DMS79 (cell line): Measurements from ENCODE around the gene MT1M.
"Not testable (repeated sequence)": the region's sequence is repeated elsewhere in the genome, so short reads cannot be mapped to it uniquely, and the experiment has no call there.

Experiments used
- DNase-seq: peaks from one replicate; lab custom pipeline; 2025; lab: John Stamatoyannopoulos, UW

MT1M gene

DNA sequence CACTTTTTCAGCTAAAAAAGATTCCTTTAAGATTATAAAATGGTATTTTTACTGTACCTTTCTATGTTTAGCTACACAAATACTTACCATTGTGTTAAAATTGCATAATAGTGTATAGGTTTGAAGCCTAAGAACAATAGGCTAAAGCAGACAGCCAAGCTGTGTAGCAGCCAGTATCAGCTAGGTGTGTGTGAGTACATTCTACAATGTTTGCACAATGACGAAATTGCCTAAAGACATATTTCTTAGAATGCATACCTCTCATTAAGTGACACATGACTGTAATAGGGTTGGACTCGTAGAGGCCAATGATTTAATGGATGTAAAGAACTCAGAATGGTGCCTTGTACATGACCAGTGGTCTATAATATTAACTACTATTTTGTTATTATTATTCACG lies 17.4 kb downstream of the MT1M start:
- DNase-seq = no peak

- DNase-seq = no peak
These were observed 19.1 kb downstream of the MT1M start, which contains the start of gene MT1B for GRCh38 chr16:56651586-56651985. Gene MT1B (plus strand): TSS chr16:56651886. CDS start chr16:56651954, 68 bp downstream.

- no peak for DNase-seq
These were observed 20.1 kb downstream of the MT1M start for GRCh38 chr16:56652600-56652999.

- DNase-seq = no peak
These were observed 20.8 kb downstream of the MT1M start for GRCh38 chr16:56653218-56653617.

DNA sequence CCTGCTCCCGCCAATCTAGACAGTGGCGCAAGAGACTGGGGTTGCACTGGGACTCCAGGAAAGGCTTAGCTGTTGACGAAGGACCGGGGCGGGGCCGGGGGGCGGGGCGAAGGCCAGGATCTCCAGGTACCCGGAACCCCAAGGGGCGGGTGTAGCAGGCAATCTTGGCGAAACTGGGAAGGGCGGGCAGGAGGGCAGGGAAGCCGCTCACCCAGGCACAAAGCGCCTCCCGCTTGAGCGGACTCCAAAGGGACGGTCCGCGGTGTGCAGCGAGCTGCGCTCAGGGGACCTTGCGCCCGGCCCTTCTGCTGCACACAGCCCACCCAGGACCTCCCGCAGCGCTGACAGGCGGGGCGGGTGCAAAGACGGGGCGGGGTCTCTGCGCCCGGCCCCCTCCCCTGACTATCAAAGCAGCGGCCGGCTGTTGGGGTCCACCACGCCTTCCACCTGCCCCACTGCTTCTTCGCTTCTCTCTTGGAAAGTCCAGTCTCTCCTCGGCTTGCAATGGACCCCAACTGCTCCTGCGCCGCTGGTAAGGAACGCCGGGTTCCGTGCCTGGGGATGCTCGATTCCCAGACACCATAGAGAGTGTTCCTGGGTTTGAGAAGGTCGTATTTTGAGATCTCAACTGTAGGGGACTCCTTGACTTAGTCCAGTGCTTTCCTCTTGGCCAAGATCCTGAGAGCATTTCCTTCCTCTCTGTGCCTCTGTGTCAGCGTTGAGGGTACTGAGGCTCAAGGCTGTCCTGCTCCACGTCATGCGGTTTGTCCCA lies 25.3 kb downstream of the MT1M start, which contains the start of gene MT1F:
Gene MT1F, plus strand, starts transcription at position 405 of the 772 bp plus-strand sequence. Its CDS starts 100 bp downstream, at position 505.
- DNase-seq = peak; percentile 34

DNA sequence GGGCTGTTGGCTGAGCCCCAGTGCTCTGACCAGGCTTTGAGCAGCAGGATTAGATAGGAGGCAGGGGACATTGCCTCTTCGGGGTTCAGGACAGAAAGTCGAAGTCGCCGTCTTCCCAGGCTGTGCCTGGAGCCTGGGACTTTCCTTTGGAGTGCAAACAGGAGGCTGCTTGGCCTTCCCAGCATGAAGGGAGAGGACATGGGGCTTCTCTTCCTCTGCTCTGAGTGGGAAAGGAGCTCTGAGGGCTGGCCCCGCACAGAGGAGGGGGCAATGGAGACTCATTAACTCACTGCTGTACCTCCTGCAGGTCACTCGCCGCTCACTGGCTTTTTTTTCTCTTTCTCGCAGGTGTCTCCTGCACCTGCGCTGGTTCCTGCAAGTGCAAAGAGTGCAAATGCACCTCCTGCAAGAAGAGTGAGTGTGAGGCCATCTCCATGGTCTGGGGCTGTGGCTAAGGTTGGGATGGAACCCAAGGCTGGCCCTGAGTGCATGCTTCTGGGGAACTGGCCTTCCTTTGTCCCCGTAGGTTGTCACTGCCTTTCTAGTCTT lies 25.9 kb downstream of the MT1M start:
- no peak for DNase-seq

- DNase-seq = no peak
These were observed 30.2 kb downstream of the MT1M start for GRCh38 chr16:56662357-56663354.

DNA sequence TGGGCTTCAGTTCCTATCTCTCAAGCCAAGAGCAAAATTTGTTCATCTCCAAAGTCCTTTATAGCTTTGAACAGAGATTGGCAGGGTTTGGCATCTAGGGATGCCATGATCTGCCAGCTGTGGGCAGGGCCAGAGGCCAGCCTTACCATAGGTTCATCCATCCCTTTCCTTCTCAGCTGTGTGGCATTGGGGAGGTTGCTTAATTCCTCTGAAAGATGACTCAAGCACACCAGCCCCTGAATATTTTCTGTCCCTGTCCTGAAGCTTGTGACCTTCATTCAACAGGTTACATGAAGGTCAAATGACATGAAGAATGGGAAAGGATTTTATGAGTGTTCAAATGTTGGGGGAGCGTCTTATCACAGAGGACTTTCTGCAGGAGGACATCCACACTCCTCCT lies 32.0 kb downstream of the MT1M start:
- no peak for DNase-seq

DNA sequence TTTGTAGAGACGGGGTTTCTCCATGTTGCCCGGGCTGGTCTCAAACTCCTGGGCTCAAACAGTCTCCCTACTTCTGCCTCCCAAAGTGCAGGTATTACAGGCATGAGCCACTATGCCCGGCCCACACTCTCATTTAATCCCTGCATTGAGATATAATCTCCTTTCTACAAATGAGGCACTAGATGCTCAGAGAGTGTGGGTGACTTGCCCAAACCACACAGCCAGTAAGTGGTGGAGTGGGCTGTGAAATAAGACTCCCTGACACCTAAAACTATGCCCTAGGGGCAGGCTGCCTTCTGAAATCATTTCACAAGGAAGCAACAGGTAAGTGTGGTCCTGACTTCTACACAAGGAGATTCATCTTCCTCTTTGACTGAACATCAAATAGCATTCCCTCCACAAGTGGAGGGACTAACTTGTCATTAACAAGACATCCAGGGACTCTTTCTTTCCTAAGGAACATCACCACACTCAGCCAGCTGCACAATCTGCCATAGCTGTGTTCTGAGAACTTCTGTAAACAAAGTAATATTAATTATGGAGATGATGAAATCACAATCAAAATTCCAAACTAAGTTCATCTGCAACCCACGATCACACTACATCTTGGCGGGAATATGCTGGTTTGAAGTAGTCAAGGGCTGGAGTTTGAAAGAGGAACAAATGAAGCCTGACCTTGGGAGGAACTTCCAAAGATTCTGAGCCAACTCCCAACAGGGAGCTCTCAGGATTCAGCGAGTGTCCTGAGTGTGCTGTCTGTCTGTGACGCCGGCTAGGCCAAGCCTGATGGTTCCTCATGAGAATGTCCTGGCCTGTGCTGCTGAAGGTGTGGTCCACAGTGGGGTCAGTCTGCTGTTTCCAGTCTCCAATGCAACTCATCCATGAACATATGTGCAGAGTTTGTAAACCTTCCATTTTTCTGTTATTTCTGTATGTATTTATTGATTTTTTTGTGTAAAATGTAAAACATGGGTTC lies 33.1 kb downstream of the MT1M start:
- not testable (repeated sequence) for DNase-seq

DNA sequence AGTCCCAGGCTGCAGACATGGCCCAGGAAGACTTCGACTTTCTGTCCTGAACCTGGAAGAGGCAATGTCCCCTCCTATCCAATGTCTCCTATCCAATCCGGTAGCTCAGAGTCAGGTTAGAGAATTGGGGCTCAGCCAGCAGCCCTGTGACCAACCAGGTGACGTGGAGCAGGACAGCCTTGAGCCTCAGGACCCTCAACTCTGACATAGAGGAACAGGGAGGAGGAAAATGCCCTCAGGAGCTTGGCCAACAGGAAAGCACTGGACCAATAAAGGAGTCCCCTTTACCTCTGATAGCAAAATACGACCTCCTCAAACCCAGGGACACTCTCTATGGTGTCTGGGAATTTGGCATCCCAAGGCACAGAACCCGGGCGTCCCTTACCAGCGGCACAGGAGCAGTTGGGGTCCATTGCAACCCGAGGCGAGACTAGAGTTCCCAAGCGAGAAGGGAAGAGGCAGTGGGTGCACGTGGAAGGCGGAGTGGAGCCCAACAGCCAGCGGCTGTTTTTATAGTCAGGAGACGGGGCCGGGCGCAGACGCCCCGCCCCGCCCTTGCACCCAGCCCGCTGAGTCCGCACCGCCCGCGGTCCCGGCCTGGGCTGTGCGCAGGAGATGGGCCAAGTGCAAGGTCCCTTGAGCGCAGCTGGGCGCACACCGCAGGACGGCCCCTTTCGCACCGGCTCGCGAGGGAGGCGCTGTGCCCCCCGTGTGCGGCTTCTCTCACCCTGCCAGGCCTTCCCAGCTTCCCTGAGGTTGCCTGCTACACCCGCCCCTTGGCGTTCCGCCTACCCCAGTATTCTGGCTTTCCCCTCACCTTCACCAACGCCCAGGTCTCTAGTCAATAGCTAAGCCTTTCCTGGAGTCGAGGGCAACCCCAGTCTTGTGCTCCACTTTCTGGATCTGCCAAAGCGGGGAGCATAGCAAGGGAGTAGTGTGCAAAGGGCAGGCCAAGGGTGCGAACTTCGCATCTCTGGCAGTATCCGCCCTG lies 35.4 kb downstream of the MT1M start, which contains the start of gene MT1G:
Gene MT1G, minus strand, starts transcription at position 485 of the 991 bp plus-strand sequence. Its CDS starts 72 bp downstream, at position 413.
- no peak for DNase-seq

DNA sequence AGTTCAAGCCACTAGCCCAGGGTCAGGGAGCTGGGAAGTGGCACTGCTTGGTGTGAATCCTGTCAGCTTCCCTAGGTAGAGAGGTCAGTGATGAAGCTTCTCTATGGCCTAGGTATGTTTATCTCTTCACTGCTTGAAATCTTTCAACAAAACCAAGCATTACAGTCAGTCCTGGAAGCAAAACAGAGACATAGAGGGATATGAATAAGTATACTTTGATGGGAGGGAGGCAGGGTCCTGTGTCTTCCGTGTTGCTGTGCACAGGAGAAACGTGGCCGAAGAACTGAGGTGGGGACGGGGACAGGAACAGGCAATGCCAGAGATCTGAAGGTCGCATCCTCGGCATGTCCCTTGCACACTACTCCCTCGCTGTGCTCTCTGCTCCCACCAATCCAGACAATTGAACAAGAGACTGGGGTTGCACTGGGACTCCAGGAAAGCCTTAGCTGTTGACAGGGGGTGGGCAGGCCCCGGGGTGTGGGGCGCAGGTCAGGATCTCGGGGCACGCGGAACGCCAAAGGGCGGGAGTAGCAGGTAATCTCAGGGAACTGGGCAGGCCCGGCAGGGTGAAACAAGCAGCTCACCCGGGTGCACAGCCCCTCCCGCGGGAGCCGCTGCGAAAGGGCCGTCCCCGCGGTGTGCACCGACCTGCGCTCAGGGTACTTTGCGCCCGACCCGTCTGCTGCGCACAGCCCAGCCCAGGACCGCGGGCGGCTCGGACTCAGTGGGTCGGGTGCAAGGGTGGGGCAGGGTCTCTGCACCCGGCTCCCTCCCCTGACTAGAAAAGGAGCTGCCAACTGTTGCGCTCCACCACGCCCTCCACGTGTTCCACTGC lies 36.8 kb downstream of the MT1M start, which contains the start of gene MT1H:
Gene MT1H, plus strand, starts transcription at position 810 of the 835 bp plus-strand sequence. CDS start 71 bp downstream, outside the sequence.
- DNase-seq = no peak

- DNase-seq = no peak
These were observed 37.6 kb downstream of the MT1M start for GRCh38 chr16:56669840-56670619.

DNA sequence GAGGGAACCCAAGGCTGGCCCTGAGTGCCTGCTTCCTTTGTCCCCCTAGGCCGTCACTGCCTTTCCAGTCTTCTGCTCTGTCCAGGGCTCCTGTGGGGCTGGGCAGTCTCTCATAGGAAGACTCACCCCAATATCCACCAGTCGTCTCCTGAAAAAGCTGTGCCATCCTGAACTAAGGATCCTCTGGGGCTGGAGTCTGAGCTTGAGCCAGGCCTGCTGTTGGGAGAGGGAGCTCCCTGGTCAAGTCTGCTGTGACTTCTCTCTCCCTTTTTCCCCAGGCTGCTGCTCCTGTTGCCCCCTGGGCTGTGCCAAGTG lies 38.1 kb downstream of the MT1M start:
- DNase-seq = no peak

GRCh38 chr16:56671691-56672090 lies 39.2 kb downstream of the MT1M start:
- not testable (repeated sequence) for DNase-seq

DNA sequence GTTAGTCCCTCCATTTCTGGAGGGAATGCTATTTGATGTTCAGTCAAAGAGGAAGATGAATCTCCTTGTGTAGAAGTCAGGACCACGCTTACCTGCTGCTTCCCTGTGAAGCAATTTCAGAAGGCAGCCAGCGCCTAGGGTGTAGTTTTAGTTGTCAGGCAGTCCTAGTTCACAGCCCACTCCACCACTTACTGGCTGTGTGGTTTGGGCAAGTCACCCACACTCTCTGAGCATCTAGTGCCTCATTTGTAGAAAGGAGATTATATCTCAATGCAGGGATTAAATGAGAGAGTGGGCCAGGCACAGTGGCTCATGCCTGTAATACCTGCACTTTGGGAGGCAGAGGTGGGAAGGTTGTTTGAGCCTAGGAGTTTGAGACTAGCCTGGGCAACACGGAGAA lies 39.7 kb downstream of the MT1M start:
- DNase-seq = not testable (repeated sequence)

DNA sequence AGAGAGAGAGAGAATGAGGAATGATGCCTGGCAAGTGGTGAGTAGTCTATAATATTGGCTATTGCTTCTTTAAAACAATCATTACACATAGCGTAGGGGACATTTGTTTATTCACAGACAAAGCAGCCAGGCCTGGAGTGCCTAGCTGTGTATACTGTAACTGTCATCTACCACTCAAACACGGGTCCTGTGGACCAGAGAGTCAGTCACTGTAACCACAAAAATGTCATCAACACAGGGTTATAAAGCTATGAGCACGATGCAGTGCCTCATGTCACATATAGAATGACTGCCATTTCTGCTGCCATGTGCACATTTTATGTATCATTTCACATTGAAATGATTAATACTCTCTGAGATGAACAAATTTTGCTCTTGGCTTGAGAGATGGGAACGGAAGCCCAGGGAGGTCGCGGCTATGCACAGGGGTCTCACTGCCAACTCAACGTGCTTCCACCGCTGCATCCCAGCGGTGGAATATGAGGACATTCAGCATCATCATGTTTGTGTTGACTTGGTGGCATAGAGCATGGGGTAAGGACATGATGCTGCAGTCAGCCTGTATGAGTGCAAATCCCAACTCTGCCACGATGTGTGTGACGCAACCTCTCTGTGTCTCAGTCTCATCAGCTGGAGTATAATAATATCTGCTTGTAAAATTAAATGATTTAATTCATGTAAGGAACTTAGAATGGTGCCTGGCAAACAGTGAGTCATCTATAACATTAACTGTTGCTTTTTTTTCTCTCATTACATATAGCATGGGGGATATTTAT lies 40.5 kb downstream of the MT1M start:
- DNase-seq = no peak

DNA sequence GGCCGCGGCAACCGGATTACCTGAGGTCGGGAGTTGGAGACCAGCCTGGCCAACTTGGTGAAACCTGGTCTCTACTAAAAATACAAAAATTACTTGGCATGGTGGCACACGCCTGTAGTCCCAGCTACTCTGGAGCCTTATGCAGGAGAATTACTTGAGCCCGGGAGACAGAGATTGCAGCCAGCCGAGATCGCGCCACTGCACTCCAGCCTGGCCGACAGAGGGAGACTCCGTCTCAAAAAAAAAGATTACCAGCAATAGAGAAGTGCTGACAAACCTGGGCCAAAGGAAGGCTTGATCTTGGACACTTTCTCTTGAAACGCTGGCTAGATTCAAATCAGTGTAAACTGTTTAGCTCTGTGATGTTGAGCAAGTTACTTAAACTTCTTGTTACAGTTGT lies 41.5 kb downstream of the MT1M start:
- no peak for DNase-seq
